NCI-H2227 (cell line): ENCODE data around the gene HES7.

Experiments
- DNase-seq: peaks from one replicate; lab custom pipeline; 2025; ENCODE audit not compliant: unreplicated experiment; lab: John Stamatoyannopoulos, UW

The HES7 gene

GRCh38 chr17:8143581-8144400 is 19.9 kb upstream of the HES7 start:
- DNase-seq = no peak

DNA sequence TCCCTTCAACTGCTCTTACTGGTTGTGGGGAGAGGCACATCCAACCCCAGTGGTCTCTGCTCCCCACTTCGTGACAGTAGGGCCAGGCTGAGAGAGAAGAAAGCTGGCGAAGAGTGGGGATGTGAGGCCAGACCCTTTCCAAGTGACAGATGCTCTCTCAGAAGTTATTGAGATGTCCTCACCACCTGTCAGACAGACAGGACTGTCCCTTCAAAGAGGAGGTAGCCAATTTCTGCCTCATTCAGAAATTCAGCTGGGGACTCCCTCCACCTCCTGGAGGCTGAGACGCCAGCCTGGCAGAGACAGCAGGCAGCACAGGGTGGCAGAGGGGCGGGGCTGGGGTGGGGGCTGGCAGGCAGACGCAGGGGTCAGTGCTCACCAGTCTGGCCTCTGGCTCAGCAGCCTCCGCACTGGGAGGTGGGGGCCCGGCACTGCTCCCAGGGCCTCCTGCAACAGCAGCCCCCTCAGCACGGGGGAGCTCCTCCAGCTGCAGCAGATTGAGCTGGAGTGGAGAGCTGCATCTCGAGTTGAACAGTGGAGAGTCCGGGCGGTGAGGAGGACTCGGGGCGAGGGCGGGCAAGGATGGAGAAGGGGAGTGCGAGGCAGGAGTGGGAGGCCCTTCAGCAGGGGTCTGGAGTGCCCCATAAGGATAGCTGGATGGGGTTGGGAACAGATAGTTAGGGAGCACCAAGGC is 19.1 kb upstream of the HES7 start:
- DNase-seq = no peak

DNA sequence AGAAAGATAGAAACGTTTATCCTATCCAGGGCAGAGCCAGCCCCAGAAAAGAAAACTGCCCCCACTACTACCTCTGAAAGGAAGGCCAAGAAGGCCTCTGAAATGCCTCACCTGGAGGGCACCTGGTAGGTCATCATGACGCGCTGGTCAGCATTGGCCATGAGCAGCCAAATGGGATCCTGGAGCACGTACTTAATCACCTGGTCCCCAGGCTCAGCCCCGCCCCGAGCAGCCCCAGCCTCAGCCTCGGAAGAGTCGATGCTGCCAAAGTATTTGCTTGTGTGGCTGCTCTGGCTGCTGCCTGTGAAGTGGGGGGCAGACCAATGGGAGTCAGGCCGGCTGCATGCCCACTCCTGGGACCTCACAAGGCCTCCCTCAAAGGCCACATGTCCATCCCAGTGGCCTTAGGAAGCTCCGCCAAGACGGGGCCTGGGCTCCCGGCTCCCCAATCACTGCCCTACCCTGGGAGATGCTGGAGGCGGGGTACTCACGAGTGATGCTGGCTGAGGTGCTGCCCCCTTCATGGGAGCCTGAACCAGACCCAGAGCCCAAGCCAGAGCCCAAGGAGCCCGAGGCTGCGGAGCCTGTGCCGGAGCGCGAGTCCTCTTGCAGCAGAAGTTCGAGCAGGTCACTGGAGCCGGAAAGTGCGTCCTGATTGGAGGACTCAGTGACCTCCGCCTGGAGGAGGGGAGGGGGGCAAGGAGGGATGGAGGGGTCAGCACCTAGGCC is 18.4 kb upstream of the HES7 start:
- DNase-seq = no peak

DNA sequence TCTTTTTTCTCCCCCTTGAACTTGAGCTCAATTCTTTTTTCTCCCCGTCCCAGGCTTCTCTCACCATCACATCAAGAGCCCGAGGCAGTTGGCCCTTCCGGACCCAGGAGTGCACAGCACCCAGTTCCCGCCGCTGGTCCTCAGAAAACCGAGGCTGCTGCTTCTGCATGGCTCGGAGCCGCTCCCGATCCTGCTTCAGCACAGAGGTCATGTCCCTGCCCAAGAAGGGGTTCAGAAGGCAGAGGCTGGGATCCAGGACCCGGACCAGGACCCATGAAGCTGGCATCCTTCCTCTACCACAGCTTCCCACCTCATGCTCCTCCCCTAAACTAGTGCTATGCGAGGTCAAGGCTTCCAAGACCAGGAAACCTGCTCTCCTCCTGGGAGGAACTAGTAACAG is 17.8 kb upstream of the HES7 start:
- DNase-seq = no peak

DNA sequence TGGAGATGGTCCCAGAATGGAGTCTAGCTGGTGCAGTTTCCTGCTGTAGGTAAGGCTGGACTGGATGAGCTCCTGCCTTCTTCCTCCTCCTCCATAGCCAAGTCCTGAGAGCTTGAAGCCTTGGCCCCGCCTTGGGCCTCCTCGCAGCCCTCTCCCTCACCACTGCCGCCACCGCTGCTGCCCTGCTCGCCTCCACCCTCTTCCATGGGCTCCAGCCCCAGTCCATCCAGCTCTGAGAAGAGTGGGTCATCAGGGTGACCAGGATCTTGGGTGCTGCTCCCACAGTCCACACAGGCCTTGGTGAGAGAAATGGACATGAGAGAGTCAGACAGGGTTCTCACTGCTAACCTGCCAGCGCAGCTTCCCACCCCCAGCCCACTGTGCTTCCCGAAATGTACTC is 17.1 kb upstream of the HES7 start:
- no peak for DNase-seq

- no peak for DNase-seq
Observed at GRCh38 chr17:8140065-8141029, 16.4 kb upstream of the HES7 start.

DNA sequence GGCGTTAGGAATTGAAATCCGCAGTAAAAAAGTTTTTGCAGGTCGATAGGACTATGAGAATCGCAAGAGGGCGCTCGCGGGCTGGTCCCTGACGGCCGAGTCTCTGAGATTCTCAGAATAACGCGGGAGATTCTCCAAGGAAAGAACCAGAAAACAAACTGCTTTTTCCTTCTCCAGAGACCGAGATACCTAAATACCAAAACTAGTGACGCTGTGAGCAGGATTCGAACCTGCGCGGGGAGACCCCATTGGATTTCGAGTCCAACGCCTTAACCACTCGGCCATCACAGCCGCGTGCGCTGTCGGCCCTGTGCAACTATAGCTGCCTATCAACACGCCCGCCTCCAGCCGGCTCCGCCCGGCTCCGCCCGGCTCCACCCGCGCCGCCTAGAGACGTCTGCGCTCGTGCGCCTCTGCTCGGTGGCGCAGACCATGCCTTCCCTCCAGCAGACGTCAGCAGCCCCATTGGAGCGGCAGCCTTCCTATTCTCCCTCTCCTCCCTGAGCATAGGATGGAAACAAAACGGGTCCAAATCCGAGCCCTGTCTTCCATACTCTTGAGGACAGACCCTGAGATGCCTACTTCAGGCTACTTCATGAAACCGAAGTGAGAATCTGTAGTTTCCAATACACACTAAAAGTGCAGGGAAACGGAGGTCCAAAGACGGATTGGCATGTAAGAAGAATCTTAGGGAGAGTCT is 14.9 kb upstream of the HES7 start:
- DNase-seq = peak; percentile 97

GRCh38 chr17:8138374-8138671 is 14.4 kb upstream of the HES7 start:
- no peak for DNase-seq

DNA sequence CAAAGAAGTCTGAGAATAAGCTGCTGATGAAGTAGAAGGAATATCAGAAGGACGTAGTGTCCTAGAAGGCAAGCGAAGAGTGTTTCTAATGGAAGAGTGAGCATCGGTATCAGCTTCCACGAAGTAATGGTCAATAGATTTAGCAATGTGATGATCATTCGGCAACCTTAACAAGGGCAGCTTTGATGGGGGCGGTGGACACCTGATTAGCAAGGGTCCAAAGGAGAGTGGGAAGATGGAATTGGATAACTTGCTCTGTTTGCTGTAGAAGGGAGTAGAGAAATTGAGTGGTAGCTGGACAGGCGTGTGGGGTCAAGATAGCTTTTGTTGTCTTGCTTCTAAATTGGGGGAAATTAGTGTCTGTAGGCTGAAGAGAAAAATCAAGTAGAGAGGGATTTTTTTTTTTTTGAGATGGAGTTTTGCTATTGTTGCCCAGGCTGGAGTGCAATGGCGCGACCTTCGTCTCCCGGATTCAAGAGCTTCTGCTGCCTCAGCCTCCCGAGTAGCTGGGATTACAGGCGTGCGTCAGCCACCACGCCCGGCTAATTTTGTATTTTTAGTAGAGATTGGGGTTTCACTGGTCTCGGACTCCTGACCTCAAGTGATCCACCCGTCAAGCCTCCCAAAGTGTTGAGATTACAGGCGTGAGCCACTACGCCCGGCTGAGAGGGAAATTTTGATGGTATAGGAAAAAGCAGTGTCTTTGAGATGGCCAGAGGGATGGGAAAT is 13.9 kb upstream of the HES7 start:
- DNase-seq = no peak

- DNase-seq = no peak
Observed at GRCh38 chr17:8133941-8134340, 10.0 kb upstream of the HES7 start.

DNA sequence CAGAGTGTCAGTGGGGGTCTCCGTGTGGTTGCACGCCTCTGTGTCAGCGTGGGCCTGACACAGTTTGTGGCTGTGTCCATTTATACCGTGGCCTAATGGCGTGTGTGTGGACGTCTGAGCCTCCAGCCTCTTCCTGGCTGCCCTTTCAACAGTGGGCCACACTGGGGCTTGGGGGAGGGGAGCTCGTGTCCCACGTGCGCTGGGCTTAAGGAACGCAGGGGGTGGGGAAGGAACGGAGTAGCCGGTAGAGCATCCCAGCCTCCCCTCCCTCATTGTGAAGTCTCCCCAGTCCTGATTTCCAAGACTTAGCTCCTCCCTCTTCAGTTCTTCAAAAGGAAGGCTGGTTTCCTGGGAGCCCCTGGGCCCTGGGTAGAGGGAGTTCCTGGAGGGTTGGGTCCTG is 9.5 kb upstream of the HES7 start:
- no peak for DNase-seq

- DNase-seq = no peak
Observed at GRCh38 chr17:8131844-8132441, 8.0 kb upstream of the HES7 start.

DNA sequence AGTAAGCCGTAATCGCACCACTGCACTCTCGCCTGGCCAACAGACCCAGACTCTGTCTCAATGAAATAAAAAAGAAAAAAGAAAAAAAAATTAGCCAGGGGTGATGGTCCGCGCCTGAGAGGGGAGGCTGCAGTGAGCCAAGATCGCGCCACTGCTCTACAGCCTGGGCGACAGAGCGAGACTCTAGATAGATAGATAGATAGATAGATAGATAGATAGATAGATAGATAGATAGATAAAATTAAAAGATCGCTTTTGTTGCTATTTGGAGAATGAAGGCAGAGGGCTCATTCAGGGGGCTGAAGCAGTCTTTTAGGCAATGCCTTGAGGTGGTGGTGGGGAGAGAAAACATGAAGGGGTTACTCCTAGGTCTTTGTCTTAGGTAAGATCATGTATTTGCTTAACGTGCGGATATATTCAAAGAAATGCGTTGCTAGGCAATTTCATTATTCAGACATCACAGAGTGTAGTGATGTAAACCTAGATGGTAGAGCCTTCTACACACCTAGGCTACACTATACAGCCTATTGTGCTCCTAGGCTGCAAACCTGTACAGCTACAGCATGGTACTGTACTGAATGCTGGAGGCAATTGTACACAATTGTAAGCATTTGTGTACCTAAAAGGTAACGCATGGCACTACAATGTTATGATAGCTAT is 4.3 kb upstream of the HES7 start:
- DNase-seq = no peak

- peak; percentile 55 for DNase-seq
Observed at GRCh38 chr17:8126491-8127066, 2.7 kb upstream of the HES7 start.

- DNase-seq = peak; percentile 60
Observed at GRCh38 chr17:8125947-8126490, 2.1 kb upstream of the HES7 start.

- peak; percentile 82 for DNase-seq
Observed at GRCh38 chr17:8125154-8125946, 1.4 kb upstream of the HES7 start.
